CD14-positive monocyte (primary cell): ENCODE data around the gene CNST. TPM values are rescaled to one million over a fixed set of nuclear protein-coding genes. Genes with fewer than 3 reads are reported as not detected.

ENCODE experiments used
- DNase-seq, 3 donors: peaks; one replicate each; pipeline ENCODE4 v3.0.0-alpha.2; 2011 to 2022
- H2AFZ ChIP-seq: 2 replicates; pipeline ENCODE4 v1.6.0; 2012; ENCODE audit warnings: mild to moderate bottlenecking, low read depth, low read length, inconsistent platforms; ENCODE audit not compliant: insufficient read depth, poor library complexity, severe bottlenecking
- H3K27ac ChIP-seq, 2 donors: 1 replicate in 1 of 2; 2 replicates in 1 of 2; pipeline ENCODE4 v1.5.1; 2012 to 2013; ENCODE audit warnings: low read length in 2 of 2, control low read depth in 1 of 2, inconsistent platforms in 1 of 2, low read depth in 1 of 2, mild to moderate bottlenecking in 1 of 2
- H3K27me3 ChIP-seq, 2 donors: one replicate each; pipeline versions ENCODE4 v1.6.0 to v1.6.1; 2011 to 2013; ENCODE audit warnings: low read length in 2 of 2; ENCODE audit not compliant: control insufficient read depth in 2 of 2, insufficient read depth in 2 of 2
- H3K36me3 ChIP-seq, 2 donors: replicated peaks in 1 of 2; 1 replicate in 1 of 2; 2 replicates in 1 of 2; pipeline versions ENCODE4 v1.5.1 to v1.6.1; 2012 to 2013; ENCODE audit warnings: low read length in 2 of 2, control low read depth in 1 of 2, inconsistent platforms in 1 of 2, mild to moderate bottlenecking in 1 of 2; ENCODE audit not compliant: insufficient read depth in 2 of 2, control insufficient read depth in 1 of 2
- H3K4me1 ChIP-seq, 2 donors: 1 replicate in 1 of 2; 2 replicates in 1 of 2; pipeline versions ENCODE4 v1.5.1 to v1.6.1; 2012 to 2013; ENCODE audit warnings: low read length in 2 of 2, control low read depth in 1 of 2, inconsistent platforms in 1 of 2, mild to moderate bottlenecking in 1 of 2, moderate library complexity in 1 of 2; ENCODE audit not compliant: insufficient read depth in 2 of 2, control insufficient read depth in 1 of 2
- H3K4me2 ChIP-seq: replicated peaks from 2 replicates; pipeline ENCODE3; 2012; ENCODE audit warnings: low read length, moderate library complexity, mild to moderate bottlenecking; ENCODE audit not compliant: poor library complexity, severe bottlenecking; ENCODE audit errors: extremely low read depth
- H3K4me3 ChIP-seq, 3 experiments: fragments of 200-600 bp in 1 of 3; sonication (generic) in 1 of 3; replicated peaks in 1 of 3; 1 replicate in 2 of 3; 2 replicates in 1 of 3; pipeline ENCODE4 v1.5.1; 2011 to 2013; ENCODE audit warnings: low read length in 3 of 3, mild to moderate bottlenecking in 3 of 3, control low read depth in 2 of 3, low read depth in 2 of 3, inconsistent platforms in 1 of 3, moderate library complexity in 1 of 3
- H3K79me2 ChIP-seq: 2 replicates; pipeline ENCODE4 v1.6.0; 2012; ENCODE audit warnings: mild to moderate bottlenecking, control low read depth, inconsistent platforms, low read length, moderate library complexity; ENCODE audit not compliant: insufficient read depth
- H3K9ac ChIP-seq: 2 replicates; pipeline ENCODE4 v1.6.0; 2017; ENCODE audit warnings: low read length, mild to moderate bottlenecking; ENCODE audit not compliant: insufficient read depth, poor library complexity, severe bottlenecking
- H3K9me3 ChIP-seq, 2 donors: replicated peaks in 1 of 2; 1 replicate in 1 of 2; 2 replicates in 1 of 2; pipeline versions ENCODE4 v1.5.1 to v1.6.1; 2012 to 2013; ENCODE audit warnings: low read length in 2 of 2, control low read depth in 1 of 2; ENCODE audit not compliant: control insufficient read depth in 1 of 2, insufficient read depth in 1 of 2
- H4K20me1 ChIP-seq: 2 replicates; pipeline ENCODE4 v1.6.0; 2012; ENCODE audit warnings: mild to moderate bottlenecking, low read length, control low read depth, moderate library complexity; ENCODE audit not compliant: insufficient read depth
- H3K27ac Mint-ChIP-seq, 7 donors: one replicate each; pipeline ENCODE4 v1.8.0; 2020; ENCODE audit warnings: mild to moderate bottlenecking in 7 of 7, mixed read lengths in 7 of 7, moderate library complexity in 6 of 7, inconsistent platforms in 2 of 7
- H3K27me3 Mint-ChIP-seq, 3 donors: one replicate each; pipeline ENCODE4 v1.8.0; 2021 to 2022; ENCODE audit warnings: low read depth in 3 of 3, mild to moderate bottlenecking in 3 of 3, mixed read lengths in 3 of 3, moderate library complexity in 3 of 3, inconsistent platforms in 1 of 3
- H3K36me3 Mint-ChIP-seq, 2 donors: one replicate each; pipeline ENCODE4 v1.8.0; 2020; ENCODE audit warnings: mixed read lengths in 2 of 2, inconsistent platforms in 1 of 2, mild to moderate bottlenecking in 1 of 2
- H3K4me1 Mint-ChIP-seq: one replicate; pipeline ENCODE4 v1.8.0; 2020; ENCODE audit warnings: mild to moderate bottlenecking, mixed read lengths
- H3K4me3 Mint-ChIP-seq, 2 donors: one replicate each; pipeline ENCODE4 v1.8.0; 2020; ENCODE audit warnings: mild to moderate bottlenecking in 2 of 2, mixed read lengths in 2 of 2, moderate library complexity in 1 of 2
- H3K9me3 Mint-ChIP-seq, 7 donors: one replicate each; pipeline ENCODE4 v1.8.0; 2020 to 2022; ENCODE audit warnings: mixed read lengths in 7 of 7, mild to moderate bottlenecking in 6 of 7, moderate library complexity in 6 of 7, inconsistent platforms in 2 of 7
- WGBS: methylation state at CpG from one replicate; pipeline ENCODE4 v1.1.5; 2013; ENCODE audit warnings: missing lambda C conversion rate; ENCODE audit not compliant: insufficient coverage; 5-methylcytosine and 5-hydroxymethylcytosine counted together
- intact Hi-C, 2 donors: fragments of 100-400 bp; cut with micrococcal nuclease; formaldehyde crosslinking; loops; one replicate each; pipeline versions ENCODE4 v1.15.0 to v1.15.1; 2023
- polyA plus RNA-seq, 3 donors: library from polyadenylated mRNA; depleted of rRNA in 1 of 3; unstranded in 2 of 3; stranded (reverse) in 1 of 3; fragments of 300-500 nt in 2 of 3; fragments of >200 nt in 1 of 3; fragmentation: Illumina TruSeq in 2 of 3; gene quantifications; 1 replicate in 2 of 3; 2 replicates in 1 of 3; pipeline ENCODE4 v1.2.3, GENCODE V29; 2012 to 2021
- TF ChIP-seq, protein P1 (sequence below): fragments of 200-600 bp; IDR thresholded peaks from one replicate; pipeline ENCODE4 v1.8.0; 2022; ENCODE audit warnings: antibody characterized with exemption, mild to moderate bottlenecking

Gene CNST
- polyA plus RNA-seq, 3 donors: 11.0 to 14.1 (median 13.7) TPM

DNA sequence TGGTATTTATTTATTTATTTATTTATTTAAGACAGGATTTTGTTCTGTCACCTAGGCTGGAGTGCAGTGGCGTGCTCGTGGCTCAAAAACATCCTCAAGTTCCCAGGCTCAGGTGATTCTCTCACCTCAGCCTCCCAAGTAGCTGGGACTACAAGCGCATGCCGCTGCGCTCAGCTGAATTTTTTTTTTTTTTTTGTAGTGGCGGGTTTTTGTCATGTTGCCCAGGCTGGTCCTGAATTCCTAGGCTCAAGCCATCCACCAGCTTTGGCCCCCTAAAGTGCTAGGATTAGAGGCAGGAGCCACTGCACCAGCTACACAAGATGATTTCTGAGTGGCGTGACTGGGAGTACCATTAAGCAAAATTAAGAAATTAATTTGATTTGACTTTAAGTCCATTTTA is 31.7 kb downstream of the CNST start:
- Mint-ChIP-seq H3K27ac (no peak overlapping the region), H3K36me3 (peaks cover 26 to 27% of the 10 kb centered on the region in 2 donors), H3K9me3 (no peaks in the 10 kb centered on the region), H3K4me1 (peaks cover 11% of the 10 kb centered on the region), H3K27me3 (no peaks in the 10 kb centered on the region), H3K4me3 (no peak overlapping the region)
- no peak overlapping the region for H3K4me3 ChIP-seq
- peaks cover 35% of the 10 kb centered on the region for H4K20me1 ChIP-seq
- no CpG with 5 or more reads among the region's 7 CpGs for WGBS
- H3K4me1 ChIP-seq: no peaks in the 10 kb centered on the region
- H3K27me3 ChIP-seq: no peaks in the 10 kb centered on the region
- no peak overlapping the region for H3K27ac ChIP-seq
- TF ChIP-seq, protein P1, sequence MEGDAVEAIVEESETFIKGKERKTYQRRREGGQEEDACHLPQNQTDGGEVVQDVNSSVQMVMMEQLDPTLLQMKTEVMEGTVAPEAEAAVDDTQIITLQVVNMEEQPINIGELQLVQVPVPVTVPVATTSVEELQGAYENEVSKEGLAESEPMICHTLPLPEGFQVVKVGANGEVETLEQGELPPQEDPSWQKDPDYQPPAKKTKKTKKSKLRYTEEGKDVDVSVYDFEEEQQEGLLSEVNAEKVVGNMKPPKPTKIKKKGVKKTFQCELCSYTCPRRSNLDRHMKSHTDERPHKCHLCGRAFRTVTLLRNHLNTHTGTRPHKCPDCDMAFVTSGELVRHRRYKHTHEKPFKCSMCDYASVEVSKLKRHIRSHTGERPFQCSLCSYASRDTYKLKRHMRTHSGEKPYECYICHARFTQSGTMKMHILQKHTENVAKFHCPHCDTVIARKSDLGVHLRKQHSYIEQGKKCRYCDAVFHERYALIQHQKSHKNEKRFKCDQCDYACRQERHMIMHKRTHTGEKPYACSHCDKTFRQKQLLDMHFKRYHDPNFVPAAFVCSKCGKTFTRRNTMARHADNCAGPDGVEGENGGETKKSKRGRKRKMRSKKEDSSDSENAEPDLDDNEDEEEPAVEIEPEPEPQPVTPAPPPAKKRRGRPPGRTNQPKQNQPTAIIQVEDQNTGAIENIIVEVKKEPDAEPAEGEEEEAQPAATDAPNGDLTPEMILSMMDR: no peak
- no peak overlapping the region for H3K4me2 ChIP-seq
- peaks cover 91% of the 10 kb centered on the region for H3K79me2 ChIP-seq
- H3K36me3 ChIP-seq: peaks cover 7 to 35% of the 10 kb centered on the region in 2 donors
- H3K9me3 ChIP-seq: no peaks in the 10 kb centered on the region
- H3K9ac ChIP-seq: no peak overlapping the region
- intact Hi-C loops: no loop called here
- H2AFZ ChIP-seq: no peak overlapping the region
- DNase-seq: no peak

DNA sequence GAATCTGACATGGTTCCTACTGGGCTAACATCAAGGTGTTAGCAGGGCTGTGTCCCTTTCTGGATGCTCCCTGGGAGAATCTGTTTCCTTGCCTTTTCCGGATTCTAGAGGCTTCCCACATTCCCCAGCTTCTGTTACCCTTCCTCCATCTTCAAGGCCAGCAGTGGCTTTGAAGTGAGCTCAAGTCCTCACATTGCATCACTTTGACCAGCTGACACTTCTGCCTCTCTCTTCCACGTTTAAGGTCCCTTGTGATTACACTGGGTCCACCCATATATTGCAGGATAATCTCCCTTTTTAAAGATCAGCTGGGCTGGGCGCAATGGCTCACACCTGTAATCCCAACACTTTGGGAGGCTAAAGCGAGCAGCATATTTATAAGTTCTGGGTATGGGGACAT is 33.1 kb downstream of the CNST start:
- intact Hi-C loops: no loop called here
- Histone ChIP-seq H2AFZ (no peak overlapping the region), H3K36me3 (peaks cover 3 to 27% of the 10 kb centered on the region in 2 donors), H3K27ac (no peak overlapping the region), H3K9ac (no peak overlapping the region), H4K20me1 (peaks cover 40% of the 10 kb centered on the region), H3K27me3 (no peaks in the 10 kb centered on the region), H3K4me1 (no peaks in the 10 kb centered on the region), H3K79me2 (peaks cover 93% of the 10 kb centered on the region), H3K4me3 (no peak overlapping the region), H3K9me3 (peaks cover 0 to 5% of the 10 kb centered on the region in 2 donors), H3K4me2 (no peak overlapping the region)
- peaks cover 17 to 24% of the 10 kb centered on the region in 2 donors for H3K36me3 Mint-ChIP-seq
- no peak for DNase-seq
- no peaks in the 10 kb centered on the region for H3K27me3 Mint-ChIP-seq
- H3K27ac Mint-ChIP-seq: peak overlapping the region in 5 of 7 donors; percentile 48 to 68 (median 63)
- 44% methylated on average over 2 of the region's 4 CpGs for WGBS
- no peak overlapping the region for H3K4me3 Mint-ChIP-seq
- TF ChIP-seq, protein P1: no peak
- peaks cover 11% of the 10 kb centered on the region for H3K4me1 Mint-ChIP-seq
- peaks cover 0 to 3% (median 0%) of the 10 kb centered on the region in 7 donors for H3K9me3 Mint-ChIP-seq
